ENCODE data around the gene IFT27. TPM values are rescaled to one million over a fixed set of nuclear protein-coding genes. Genes with fewer than 3 reads are reported as not detected.

The IFT27 gene, protein sequence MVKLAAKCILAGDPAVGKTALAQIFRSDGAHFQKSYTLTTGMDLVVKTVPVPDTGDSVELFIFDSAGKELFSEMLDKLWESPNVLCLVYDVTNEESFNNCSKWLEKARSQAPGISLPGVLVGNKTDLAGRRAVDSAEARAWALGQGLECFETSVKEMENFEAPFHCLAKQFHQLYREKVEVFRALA
- total RNA-seq: 10 to 100 TPM; 30.3 to 33.7 TPM

DNA sequence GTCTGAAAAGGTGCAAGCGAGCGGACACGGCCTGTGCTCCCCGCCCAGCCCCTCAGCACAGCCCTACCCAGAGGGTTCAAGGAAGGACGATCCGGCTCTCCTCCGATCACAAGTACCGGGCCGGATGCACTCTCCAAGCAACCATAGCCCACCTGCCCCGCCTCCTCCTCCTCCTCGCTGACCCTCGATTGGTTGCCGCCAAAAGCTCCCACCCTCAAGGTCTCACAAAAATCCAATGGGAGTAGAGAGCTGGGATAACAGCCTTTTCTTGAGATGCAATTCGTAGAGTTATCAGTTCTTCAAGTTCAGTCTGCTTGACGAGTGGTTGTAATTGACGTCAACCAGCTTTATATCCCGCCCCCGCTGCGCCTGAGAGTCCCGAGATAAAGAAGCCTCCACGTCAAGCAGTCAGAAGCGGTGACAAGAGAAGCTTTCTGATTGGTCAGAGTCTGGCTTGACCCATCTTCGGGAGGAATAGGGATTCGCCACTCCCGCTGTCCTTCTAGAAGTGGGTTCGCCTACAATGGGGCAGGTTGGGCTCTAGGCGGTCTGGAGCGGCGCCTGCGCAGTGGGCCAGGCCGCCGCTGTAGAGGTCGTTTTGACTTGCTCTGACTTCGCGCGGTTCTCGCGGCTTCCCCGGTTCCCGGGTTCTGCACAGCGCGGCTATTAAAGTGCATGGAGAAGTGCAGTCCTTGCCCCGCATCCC is at the start of gene IFT27:
Gene IFT27, minus strand, starts transcription at position 156 of the 706 bp plus-strand sequence. CDS start 412 bp downstream, outside the sequence.
- peak; percentile 93 for ATAC-seq
- no peaks in the 10 kb centered on the region for H3K27me3 Mint-ChIP-seq

DNA sequence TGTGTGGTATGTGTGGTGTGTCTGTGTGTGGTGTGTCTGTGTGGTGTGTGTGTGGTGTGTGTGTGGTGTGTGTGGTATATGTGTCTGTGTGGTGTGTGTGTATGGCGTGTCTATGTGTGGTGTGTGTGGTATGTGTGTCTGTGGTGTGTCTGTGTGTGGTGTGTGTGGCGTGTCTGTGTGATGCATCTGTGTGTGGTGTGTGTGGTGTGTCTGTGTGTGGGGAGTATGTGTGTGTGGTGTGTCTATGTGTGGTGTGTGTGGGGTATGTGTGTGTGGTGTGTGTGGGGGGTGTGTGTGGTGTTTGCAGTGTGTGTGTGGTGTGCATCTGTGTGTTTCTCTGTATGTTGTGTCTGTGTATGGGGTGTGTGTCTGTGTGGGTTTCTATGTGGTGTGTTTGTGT is 48.7 kb upstream of the IFT27 start:
- ATAC-seq: no peak
- DNase-seq: no peak
- Mint-ChIP-seq H3K27me3 (peaks cover 21% of the 10 kb centered on the region), H3K4me3 (no peak overlapping the region), H3K4me1 (peaks cover 3% of the 10 kb centered on the region), H3K36me3 (no peaks in the 10 kb centered on the region), H3K9me3 (ENCODE audit: low read depth) (no peaks in the 10 kb centered on the region), H3K27ac (no peak overlapping the region)
- CTCF ChIA-PET: no interaction called here

More for the DNA sequence above, at the start of gene IFT27:
- DNase-seq: peak; percentile 99
- CTCF ChIA-PET: interaction anchor here (0.8 to 14.4 kb wide), 17 partner anchors 10 to 832 kb away, joined by 3 to 180 read pairs (median 6); partner anchors contain the start of genes MPST, NCF4 and TST
- H3K36me3 Mint-ChIP-seq: no peaks in the 10 kb centered on the region
- H3K27ac Mint-ChIP-seq: peak within 1 kb of the TSS; percentile 92
- no peaks in the 10 kb centered on the region for H3K9me3 Mint-ChIP-seq (ENCODE audit: low read depth)
- H3K4me3 Mint-ChIP-seq: peak within 1 kb of the TSS; percentile 85
- H3K4me1 Mint-ChIP-seq: peaks cover 35% of the 10 kb centered on the region

DNA sequence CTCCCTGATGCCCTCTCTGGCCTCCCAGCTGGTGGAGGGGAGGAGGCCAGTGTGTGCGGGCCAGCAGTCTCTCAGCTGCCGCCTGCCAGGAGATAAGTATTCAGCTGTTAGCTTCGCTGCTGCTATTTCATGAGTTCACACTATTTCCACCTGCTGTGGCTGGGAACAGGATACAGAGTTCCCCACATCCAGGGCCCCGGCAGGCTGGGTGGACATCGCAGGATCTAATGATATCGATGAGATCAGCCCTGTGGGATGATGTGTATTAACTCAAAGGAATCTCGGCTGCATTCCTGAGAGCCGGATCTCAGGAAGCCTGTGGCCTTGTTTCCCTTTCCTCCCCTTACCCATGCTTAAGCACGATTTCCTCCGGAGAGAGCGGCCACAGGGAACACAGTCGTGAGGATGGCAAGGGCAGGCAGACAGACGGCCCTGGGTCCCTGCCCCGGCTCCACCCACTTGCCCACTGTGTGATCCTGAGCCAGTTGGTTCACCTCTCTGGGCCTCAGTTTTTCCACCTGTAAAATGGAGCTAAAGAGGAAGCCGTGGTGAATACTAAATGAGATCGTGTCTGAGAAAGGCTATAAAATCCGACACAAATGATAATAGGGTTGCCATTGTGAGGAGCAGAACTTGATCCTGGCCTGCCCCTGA is 47.4 kb upstream of the IFT27 start:
- H3K36me3 Mint-ChIP-seq: no peaks in the 10 kb centered on the region
- no peaks in the 10 kb centered on the region for H3K9me3 Mint-ChIP-seq (ENCODE audit: low read depth)
- CTCF ChIA-PET: interaction anchor here (1.1 to 2.0 kb wide), 2 partner anchors 30 to 33 kb away, joined by 3 to 5 read pairs; no protein-coding TSS in a partner anchor
- no peak overlapping the region for H3K4me3 Mint-ChIP-seq
- DNase-seq (no peak), ATAC-seq (no peak)
- no peaks in the 10 kb centered on the region for H3K4me1 Mint-ChIP-seq
- H3K27me3 Mint-ChIP-seq: peaks cover 32% of the 10 kb centered on the region
- H3K27ac Mint-ChIP-seq: no peak overlapping the region

DNA sequence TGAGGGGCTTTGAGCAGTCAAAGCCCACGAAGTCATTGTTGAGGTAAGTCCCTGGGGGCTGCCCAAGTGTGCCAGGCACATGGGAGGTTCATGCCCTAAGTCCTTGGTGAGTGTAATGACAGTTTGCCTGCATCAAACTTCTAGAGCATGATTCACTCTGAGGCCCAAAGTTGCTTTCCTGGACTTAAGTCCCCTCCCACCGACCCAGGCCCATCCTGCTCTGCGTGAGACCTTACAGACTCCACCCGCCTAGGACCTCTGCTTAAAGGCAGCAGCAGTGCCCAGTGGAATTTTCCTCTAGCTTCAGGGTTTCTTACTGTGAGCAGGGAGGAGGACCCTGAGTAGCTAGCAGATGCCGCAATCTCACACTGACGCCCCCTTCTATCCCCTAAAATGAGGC is 46.7 kb upstream of the IFT27 start:
- ATAC-seq (no peak), DNase-seq (no peak)
- CTCF ChIA-PET: interaction anchor here (1.1 to 2.0 kb wide), 2 partner anchors 31 to 34 kb away, joined by 3 to 5 read pairs; no protein-coding TSS in a partner anchor
- peaks cover 39% of the 10 kb centered on the region for H3K27me3 Mint-ChIP-seq
- no peak overlapping the region for H3K4me3 Mint-ChIP-seq
- no peaks in the 10 kb centered on the region for H3K9me3 Mint-ChIP-seq (ENCODE audit: low read depth)
- H3K4me1 Mint-ChIP-seq: no peaks in the 10 kb centered on the region
- no peak overlapping the region for H3K27ac Mint-ChIP-seq
- no peaks in the 10 kb centered on the region for H3K36me3 Mint-ChIP-seq

DNA sequence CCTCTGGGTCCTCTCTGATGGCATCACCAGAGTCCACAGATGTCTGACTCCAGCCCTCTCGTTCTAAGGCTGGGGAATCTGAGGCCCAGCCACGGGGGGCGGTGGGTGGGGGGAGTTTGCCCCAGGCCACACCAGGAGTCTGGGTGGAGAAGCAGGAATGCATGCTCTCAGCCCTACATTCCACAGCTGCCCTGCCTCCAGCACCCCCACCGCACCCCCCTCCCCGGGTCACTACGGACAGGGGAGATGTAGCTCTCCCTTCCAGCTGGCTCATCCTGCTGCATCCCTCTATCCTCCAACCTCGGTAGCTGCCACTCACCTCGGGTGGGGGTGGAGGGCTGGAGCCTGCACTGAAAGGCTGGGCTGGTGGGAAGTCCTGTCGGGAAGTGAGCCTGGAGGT is 43.2 kb upstream of the IFT27 start:
- H3K36me3 Mint-ChIP-seq: no peaks in the 10 kb centered on the region
- CTCF ChIA-PET: no interaction called here
- DNase-seq (no peak), ATAC-seq (no peak)
- H3K4me1 Mint-ChIP-seq: peaks cover 3% of the 10 kb centered on the region
- H3K4me3 Mint-ChIP-seq: no peak overlapping the region
- H3K27me3 Mint-ChIP-seq: peaks cover 70% of the 10 kb centered on the region
- H3K27ac Mint-ChIP-seq: no peak overlapping the region
- no peaks in the 10 kb centered on the region for H3K9me3 Mint-ChIP-seq (ENCODE audit: low read depth)

DNA sequence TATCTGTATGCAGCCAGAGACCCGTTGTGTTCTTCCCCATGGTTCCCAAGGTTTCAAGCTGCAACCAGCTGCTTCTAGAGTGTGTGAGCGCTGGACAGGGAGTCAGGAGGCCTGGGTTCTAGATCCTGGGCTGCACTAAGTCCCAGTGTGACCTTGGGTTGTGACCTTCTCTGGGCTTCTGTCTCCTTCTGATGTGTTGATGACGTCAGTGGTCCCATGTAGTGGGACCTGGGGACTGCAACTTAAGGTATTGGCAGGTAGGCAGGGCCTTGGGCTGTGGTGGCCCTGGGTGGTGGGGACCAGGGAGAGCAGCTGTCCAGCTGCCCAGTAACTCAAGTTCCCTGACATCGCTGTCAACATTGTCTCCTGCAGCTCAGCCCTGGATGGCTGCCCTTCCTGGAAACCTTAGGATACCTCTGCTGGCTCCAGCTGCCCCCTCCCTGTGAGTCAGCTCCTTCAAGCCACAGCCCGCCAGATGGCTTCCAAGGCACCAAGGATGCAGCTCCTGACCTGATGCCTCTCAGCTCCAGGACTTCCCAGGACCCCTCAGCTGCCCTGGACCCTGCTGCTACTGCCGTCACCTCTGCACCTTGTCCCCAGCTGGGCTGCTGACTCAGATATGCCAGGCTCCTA is 42.2 kb upstream of the IFT27 start:
- CTCF ChIA-PET: interaction anchor here (0.8 to 1.7 kb wide), 2 partner anchors 38 to 159 kb away, joined by 3 to 4 read pairs; no protein-coding TSS in a partner anchor
- DNase-seq (no peak), ATAC-seq (no peak)
- H3K4me3 Mint-ChIP-seq: no peak overlapping the region
- peaks cover 78% of the 10 kb centered on the region for H3K27me3 Mint-ChIP-seq
- no peak overlapping the region for H3K27ac Mint-ChIP-seq
- no peaks in the 10 kb centered on the region for H3K9me3 Mint-ChIP-seq (ENCODE audit: low read depth)
- no peaks in the 10 kb centered on the region for H3K36me3 Mint-ChIP-seq
- H3K4me1 Mint-ChIP-seq: peaks cover 3% of the 10 kb centered on the region

DNA sequence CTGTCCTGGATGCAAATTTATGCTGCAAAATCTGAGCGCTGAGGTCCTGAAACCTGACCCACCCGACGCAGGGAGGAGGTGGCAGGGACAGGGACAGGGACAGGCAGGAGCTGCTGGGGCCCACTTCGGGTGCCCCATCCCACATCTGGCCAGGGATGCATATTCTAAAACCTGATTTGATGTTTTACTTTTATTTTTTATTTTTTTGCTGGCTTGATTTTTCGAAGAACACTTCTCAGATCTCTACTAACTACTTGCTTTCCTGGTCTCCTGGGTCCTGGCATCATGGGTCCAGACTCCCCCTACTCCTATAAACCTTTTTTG is 41.6 kb upstream of the IFT27 start:
- no peak overlapping the region for H3K4me3 Mint-ChIP-seq
- no peaks in the 10 kb centered on the region for H3K36me3 Mint-ChIP-seq
- no peak for DNase-seq
- no peak for ATAC-seq
- peaks cover 82% of the 10 kb centered on the region for H3K27me3 Mint-ChIP-seq
- CTCF ChIA-PET: interaction anchor here (0.8 to 1.7 kb wide), 2 partner anchors 39 to 160 kb away, joined by 3 to 4 read pairs; no protein-coding TSS in a partner anchor
- H3K4me1 Mint-ChIP-seq: peaks cover 3% of the 10 kb centered on the region
- no peak overlapping the region for H3K27ac Mint-ChIP-seq
- no peaks in the 10 kb centered on the region for H3K9me3 Mint-ChIP-seq (ENCODE audit: low read depth)

DNA sequence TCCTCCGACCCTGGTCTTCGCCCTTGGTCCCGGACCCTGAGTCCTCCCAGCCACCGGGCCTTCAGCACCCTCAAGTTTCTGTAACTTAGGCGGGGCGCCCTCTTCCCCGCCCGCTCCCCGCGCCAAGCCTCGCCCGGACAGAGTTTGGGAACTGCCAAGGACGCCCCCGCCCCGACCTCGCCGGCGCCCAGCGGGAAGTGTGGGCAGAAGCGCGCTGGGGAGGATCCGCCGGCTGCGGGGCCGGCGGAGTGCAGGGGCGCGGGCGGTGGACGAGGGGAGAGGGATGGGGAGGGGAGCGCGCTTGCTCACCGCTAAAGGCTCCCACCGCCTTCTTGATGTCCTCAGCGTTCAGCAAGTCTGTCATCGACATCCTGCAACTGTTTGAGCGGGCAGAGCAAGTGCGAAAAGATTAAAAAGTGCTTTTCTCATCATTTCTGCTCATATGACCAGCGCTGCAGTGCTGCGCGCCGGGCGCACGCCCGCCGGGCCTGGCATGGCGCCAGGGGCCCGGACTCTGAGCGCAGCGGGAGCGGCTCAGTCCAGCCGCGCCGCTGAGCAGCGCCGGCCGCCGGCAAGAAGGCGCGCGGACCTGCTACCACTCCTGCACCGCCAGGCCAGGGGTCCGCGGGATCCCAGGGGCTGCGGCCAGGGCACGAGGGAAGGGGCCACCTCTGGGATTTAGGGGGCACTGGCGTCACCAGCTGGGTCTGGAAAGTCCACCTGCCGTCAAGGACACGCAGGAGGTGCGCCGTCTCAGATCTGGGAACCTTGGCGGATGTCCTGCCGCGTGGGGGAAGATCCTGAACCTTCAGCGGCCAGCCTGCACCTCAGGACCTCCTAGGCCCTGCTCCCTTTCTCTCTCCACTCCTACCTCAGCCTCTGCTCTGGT is 41.0 kb upstream of the IFT27 start, which contains the start of gene PVALB:
Gene PVALB, minus strand, starts transcription at position 400 of the 889 bp plus-strand sequence. Its CDS starts 30 bp downstream, at position 370.
- CTCF ChIA-PET: interaction anchor here (1.7 kb wide), 1 partner anchor 39 kb away, joined by 4 read pairs; no protein-coding TSS in a partner anchor
- peaks cover 3% of the 10 kb centered on the region for H3K4me1 Mint-ChIP-seq
- H3K36me3 Mint-ChIP-seq: no peaks in the 10 kb centered on the region
- H3K27ac Mint-ChIP-seq: no peak within 1 kb of the TSS
- ATAC-seq (peak; percentile 27), DNase-seq (no peak)
- no peaks in the 10 kb centered on the region for H3K9me3 Mint-ChIP-seq (ENCODE audit: low read depth)
- H3K27me3 Mint-ChIP-seq: peaks cover 85% of the 10 kb centered on the region
- H3K4me3 Mint-ChIP-seq: no peak within 1 kb of the TSS

DNA sequence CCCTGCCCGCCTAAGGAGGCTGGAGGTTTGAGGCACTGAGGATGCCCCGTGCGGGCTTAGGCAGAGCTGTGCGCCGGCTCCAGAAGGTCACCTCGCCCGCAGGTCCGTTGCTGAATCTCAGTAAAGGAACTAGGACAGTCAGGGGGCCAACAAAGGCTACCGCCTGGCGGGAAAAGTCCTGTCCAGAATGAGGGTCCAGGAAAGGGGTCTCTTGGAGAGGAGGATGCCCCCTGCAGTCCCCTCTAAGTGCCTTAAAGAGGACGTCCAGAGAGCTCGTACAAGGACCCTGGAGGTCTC is 40.4 kb upstream of the IFT27 start:
- DNase-seq (no peak), ATAC-seq (no peak)
- Mint-ChIP-seq H3K36me3 (no peaks in the 10 kb centered on the region), H3K9me3 (ENCODE audit: low read depth) (no peaks in the 10 kb centered on the region), H3K27ac (no peak overlapping the region), H3K4me3 (no peak overlapping the region), H3K4me1 (peaks cover 3% of the 10 kb centered on the region), H3K27me3 (peaks cover 85% of the 10 kb centered on the region)
- CTCF ChIA-PET: no interaction called here

DNA sequence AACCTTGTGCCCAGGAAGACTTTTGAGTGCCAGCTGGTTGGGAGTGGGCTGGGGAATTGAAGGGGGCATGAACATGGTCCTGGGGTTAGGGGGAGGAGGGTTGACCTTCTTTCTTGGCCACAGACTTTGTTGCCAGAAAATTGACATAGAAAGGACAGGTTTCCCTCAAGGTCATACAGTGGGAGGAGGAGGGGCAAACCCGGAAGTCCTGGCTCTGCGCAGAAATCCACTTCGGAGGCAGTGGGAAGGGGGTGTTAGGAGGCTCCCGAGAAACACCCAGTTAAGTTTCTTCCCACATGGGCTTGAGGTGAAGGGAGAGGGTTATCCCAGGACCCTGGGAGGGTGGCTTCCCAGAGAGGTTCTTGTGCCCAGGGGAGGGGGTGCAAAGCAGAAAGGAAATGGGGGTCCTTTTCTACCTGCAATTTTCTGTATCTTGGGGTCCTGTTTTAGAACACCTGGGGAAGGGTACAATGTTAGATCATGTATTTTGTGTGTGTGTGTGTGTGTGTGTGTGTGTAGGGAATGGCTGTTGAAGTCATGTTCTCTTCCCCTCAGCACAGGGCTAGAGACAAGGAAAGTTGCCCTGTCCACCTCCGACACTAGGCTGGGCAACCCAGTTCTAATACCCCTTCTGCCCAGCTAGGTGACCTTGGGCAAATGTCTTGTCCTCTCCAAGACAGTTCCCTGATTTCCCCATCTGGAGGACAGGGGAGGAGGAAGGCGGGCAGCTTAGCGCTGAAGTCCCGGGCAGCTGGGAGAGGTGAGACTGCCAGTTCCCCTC is 39.8 kb upstream of the IFT27 start:
- no peak overlapping the region for H3K27ac Mint-ChIP-seq
- peaks cover 3% of the 10 kb centered on the region for H3K4me1 Mint-ChIP-seq
- DNase-seq (no peak), ATAC-seq (no peak)
- no peak overlapping the region for H3K4me3 Mint-ChIP-seq
- H3K9me3 Mint-ChIP-seq (ENCODE audit: low read depth): no peaks in the 10 kb centered on the region
- CTCF ChIA-PET: no interaction called here
- peaks cover 79% of the 10 kb centered on the region for H3K27me3 Mint-ChIP-seq
- no peaks in the 10 kb centered on the region for H3K36me3 Mint-ChIP-seq

DNA sequence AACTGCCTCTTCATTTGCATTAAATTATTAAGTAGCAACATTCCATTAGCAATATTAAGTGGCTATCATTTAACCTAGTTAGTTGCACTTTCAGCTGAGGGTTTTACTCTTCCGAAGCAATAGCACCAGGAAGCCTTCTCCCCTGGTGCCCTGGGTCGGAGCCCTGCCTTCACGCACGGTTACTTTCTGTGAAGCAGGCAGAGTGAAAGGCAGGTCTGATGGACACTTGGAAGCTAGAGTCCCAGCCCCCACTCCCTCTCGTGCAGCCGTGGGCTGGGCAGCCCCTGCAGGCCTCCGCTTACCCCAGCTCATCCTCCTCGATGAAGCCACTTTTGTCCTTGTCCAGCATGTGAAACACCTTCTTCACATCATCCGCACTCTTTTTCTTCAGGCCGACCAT is 38.9 kb upstream of the IFT27 start:
- Mint-ChIP-seq H3K4me3 (no peak overlapping the region), H3K36me3 (no peaks in the 10 kb centered on the region), H3K9me3 (ENCODE audit: low read depth) (no peaks in the 10 kb centered on the region), H3K27ac (no peak overlapping the region), H3K27me3 (peaks cover 70% of the 10 kb centered on the region), H3K4me1 (peaks cover 3% of the 10 kb centered on the region)
- ATAC-seq (no peak), DNase-seq (no peak)
- CTCF ChIA-PET: no interaction called here

DNA sequence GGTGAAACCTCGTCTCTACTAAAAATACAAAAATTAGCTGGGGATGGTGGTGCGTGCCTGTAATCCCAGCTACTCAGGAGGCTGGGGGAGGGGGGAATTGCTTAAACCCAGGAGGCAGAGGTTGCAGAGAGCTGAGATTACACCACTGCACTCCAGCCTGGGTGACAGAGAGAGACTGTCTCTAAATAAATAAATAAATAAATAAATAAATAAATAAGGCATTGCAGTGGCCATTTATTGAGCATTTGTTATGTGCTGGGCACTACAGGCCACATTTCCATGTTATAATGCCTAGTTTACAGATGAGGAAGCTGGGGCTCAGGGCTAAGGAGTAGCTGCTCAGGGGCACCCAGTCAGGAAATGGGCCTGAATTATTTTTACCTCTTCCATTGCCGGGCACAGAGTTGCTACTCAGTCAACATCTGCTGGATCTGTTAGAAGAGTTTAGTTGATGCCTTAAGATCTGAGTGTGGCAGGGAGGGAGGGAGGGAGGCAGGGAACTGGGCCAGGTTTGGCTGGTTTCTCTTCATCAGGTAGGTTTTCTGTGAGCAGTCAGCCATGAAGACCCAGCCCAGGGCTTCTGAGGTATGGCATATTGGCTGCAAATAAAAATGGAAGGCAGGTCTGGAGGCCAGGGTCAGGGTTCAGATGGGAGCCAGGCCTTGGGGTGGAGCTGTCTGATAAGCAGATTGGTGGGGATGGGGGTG is 35.3 kb upstream of the IFT27 start:
- ATAC-seq (no peak), DNase-seq (no peak)
- H3K9me3 Mint-ChIP-seq (ENCODE audit: low read depth): no peaks in the 10 kb centered on the region
- H3K27me3 Mint-ChIP-seq: peaks cover 41% of the 10 kb centered on the region
- H3K36me3 Mint-ChIP-seq: no peaks in the 10 kb centered on the region
- no peak overlapping the region for H3K27ac Mint-ChIP-seq
- CTCF ChIA-PET: interaction anchor here (1.3 kb wide), 1 partner anchor 42 kb away, joined by 3 read pairs; no protein-coding TSS in a partner anchor
- peaks cover 13% of the 10 kb centered on the region for H3K4me1 Mint-ChIP-seq
- no peak overlapping the region for H3K4me3 Mint-ChIP-seq

Measured in activated CD8-positive, alpha-beta memory T cell treated with anti-CD3 and anti-CD28 coated beads, Interleukin-2, amount 10 ng/mL, durations not matched to agents 7 days and 5 days (primary cell).